ENCODE measurements around the gene FXR1.

FXR1 gene

DNA sequence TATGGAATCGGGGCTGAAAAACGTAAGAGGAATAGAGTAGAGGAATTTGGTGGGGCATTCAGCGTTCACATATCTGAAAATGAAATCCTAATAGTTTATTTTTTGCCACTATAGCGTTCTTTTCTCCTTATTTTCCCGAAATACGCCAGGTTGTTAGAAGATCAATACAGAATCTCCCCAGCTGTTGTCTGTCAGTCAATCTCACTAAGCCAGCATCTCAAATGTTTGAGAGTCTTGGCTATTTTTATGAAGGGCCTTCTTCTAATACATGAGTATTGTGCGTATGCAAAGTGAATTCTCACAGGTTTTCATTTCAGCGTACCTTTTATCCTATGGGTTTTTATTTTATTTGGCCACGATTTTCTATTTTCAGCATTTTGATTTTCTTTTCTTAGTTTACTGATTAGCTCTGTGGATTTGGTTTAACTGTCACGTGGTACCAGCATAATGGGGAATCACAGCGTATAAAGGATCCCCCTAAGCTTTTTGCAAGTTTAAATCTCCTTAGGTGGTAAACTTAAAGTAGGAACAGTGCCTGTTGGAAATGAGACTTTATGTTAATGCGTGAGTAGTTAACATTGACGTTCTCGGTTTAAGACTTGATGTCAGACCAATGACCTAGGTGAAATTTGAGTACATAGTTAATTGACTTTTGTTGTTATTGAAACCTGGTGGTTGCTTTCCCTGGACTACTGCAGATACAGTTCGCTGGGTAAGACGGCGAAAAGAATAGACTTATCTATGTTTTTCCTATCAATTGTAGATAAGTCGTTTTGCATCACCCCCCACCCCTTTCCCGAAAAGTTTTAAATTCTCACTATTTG, 1.3 kb downstream of the FXR1 start:
- Histone ChIP-seq H3K9me3 (ENCODE audit: low read length) (no peaks in the 10 kb centered on the region), H3K27me3 (ENCODE audit: insufficient read depth, low read length) (no peaks in the 10 kb centered on the region), H3K4me3 (ENCODE audit: low read length) (peak overlapping the region; percentile 99), H2AFZ (ENCODE audit: low read depth, low read length) (peak overlapping the region; percentile 94), H3K36me3 (ENCODE audit: insufficient read depth, low read length) (peaks cover 25% of the 10 kb centered on the region), H3K4me1 (ENCODE audit: insufficient read depth, low read length) (peaks cover 21% of the 10 kb centered on the region)

GRCh38 chr3:180918542-180918941, 6.1 kb downstream of the FXR1 start:
- Histone ChIP-seq H3K36me3 (ENCODE audit: insufficient read depth, low read length) (peaks cover 30% of the 10 kb centered on the region), H3K9me3 (ENCODE audit: low read length) (no peaks in the 10 kb centered on the region), H3K4me3 (ENCODE audit: low read length) (no peak overlapping the region), H3K27me3 (ENCODE audit: insufficient read depth, low read length) (no peaks in the 10 kb centered on the region), H3K4me1 (ENCODE audit: insufficient read depth, low read length) (peaks cover 16% of the 10 kb centered on the region), H2AFZ (ENCODE audit: low read depth, low read length) (no peak overlapping the region)

GRCh38 chr3:180922242-180922641, 9.8 kb downstream of the FXR1 start:
- Histone ChIP-seq H3K4me3 (ENCODE audit: low read length) (no peak overlapping the region), H2AFZ (ENCODE audit: low read depth, low read length) (no peak overlapping the region), H3K27me3 (ENCODE audit: insufficient read depth, low read length) (no peaks in the 10 kb centered on the region), H3K4me1 (ENCODE audit: insufficient read depth, low read length) (no peaks in the 10 kb centered on the region), H3K9me3 (ENCODE audit: low read length) (peaks cover 2% of the 10 kb centered on the region), H3K36me3 (ENCODE audit: insufficient read depth, low read length) (peaks cover 8% of the 10 kb centered on the region)

- no peak overlapping the region for H3K4me3 ChIP-seq (ENCODE audit: low read length)
- peaks cover 5% of the 10 kb centered on the region for H3K36me3 ChIP-seq (ENCODE audit: insufficient read depth, low read length)
These were observed 11.1 kb downstream of the FXR1 start for GRCh38 chr3:180923561-180923960.

GRCh38 chr3:180926526-180926925, 14.1 kb downstream of the FXR1 start:
- Histone ChIP-seq H3K27me3 (ENCODE audit: insufficient read depth, low read length) (no peaks in the 10 kb centered on the region), H3K9me3 (ENCODE audit: low read length) (peaks cover 4% of the 10 kb centered on the region), H3K4me3 (ENCODE audit: low read length) (no peak overlapping the region), H2AFZ (ENCODE audit: low read depth, low read length) (no peak overlapping the region), H3K4me1 (ENCODE audit: insufficient read depth, low read length) (no peaks in the 10 kb centered on the region), H3K36me3 (ENCODE audit: insufficient read depth, low read length) (peaks cover 8% of the 10 kb centered on the region)

More at GRCh38 chr3:180923561-180923960, 11.1 kb downstream of the FXR1 start:
- H3K27me3 ChIP-seq (ENCODE audit: insufficient read depth, low read length), result no peaks in the 10 kb centered on the region
- no peak overlapping the region for H2AFZ ChIP-seq (ENCODE audit: low read depth, low read length)
- H3K9me3 ChIP-seq (ENCODE audit: low read length), result peaks cover 2% of the 10 kb centered on the region
- no peaks in the 10 kb centered on the region for H3K4me1 ChIP-seq (ENCODE audit: insufficient read depth, low read length)

GRCh38 chr3:180929376-180929775, 16.9 kb downstream of the FXR1 start:
- H3K27me3 ChIP-seq (ENCODE audit: insufficient read depth, low read length), result no peaks in the 10 kb centered on the region
- H3K4me1 ChIP-seq (ENCODE audit: insufficient read depth, low read length), result no peaks in the 10 kb centered on the region
- H3K4me3 ChIP-seq (ENCODE audit: low read length), result no peak overlapping the region
- H3K9me3 ChIP-seq (ENCODE audit: low read length), result peaks cover 2% of the 10 kb centered on the region
- peaks cover 3% of the 10 kb centered on the region for H3K36me3 ChIP-seq (ENCODE audit: insufficient read depth, low read length)
- no peak overlapping the region for H2AFZ ChIP-seq (ENCODE audit: low read depth, low read length)

GRCh38 chr3:180930526-180930925, 18.1 kb downstream of the FXR1 start:
- Histone ChIP-seq H3K27me3 (ENCODE audit: insufficient read depth, low read length) (no peaks in the 10 kb centered on the region), H3K36me3 (ENCODE audit: insufficient read depth, low read length) (peaks cover 10% of the 10 kb centered on the region)

GRCh38 chr3:180932819-180933218, 20.3 kb downstream of the FXR1 start:
- Histone ChIP-seq H2AFZ (ENCODE audit: low read depth, low read length) (no peak overlapping the region), H3K9me3 (ENCODE audit: low read length) (peaks cover 2% of the 10 kb centered on the region), H3K4me1 (ENCODE audit: insufficient read depth, low read length) (no peaks in the 10 kb centered on the region), H3K27me3 (ENCODE audit: insufficient read depth, low read length) (no peaks in the 10 kb centered on the region), H3K4me3 (ENCODE audit: low read length) (no peak overlapping the region), H3K36me3 (ENCODE audit: insufficient read depth, low read length) (peaks cover 29% of the 10 kb centered on the region)

More at GRCh38 chr3:180930526-180930925, 18.1 kb downstream of the FXR1 start:
- H3K4me3 ChIP-seq (ENCODE audit: low read length), result no peak overlapping the region
- H3K9me3 ChIP-seq (ENCODE audit: low read length), result peaks cover 2% of the 10 kb centered on the region
- no peaks in the 10 kb centered on the region for H3K4me1 ChIP-seq (ENCODE audit: insufficient read depth, low read length)
- no peak overlapping the region for H2AFZ ChIP-seq (ENCODE audit: low read depth, low read length)

GRCh38 chr3:180934638-180935037, 22.2 kb downstream of the FXR1 start:
- H3K36me3 ChIP-seq (ENCODE audit: insufficient read depth, low read length), result peaks cover 34% of the 10 kb centered on the region
- no peak overlapping the region for H3K4me3 ChIP-seq (ENCODE audit: low read length)
- H2AFZ ChIP-seq (ENCODE audit: low read depth, low read length), result no peak overlapping the region
- no peaks in the 10 kb centered on the region for H3K4me1 ChIP-seq (ENCODE audit: insufficient read depth, low read length)
- H3K9me3 ChIP-seq (ENCODE audit: low read length), result no peaks in the 10 kb centered on the region
- H3K27me3 ChIP-seq (ENCODE audit: insufficient read depth, low read length), result no peaks in the 10 kb centered on the region

DNA sequence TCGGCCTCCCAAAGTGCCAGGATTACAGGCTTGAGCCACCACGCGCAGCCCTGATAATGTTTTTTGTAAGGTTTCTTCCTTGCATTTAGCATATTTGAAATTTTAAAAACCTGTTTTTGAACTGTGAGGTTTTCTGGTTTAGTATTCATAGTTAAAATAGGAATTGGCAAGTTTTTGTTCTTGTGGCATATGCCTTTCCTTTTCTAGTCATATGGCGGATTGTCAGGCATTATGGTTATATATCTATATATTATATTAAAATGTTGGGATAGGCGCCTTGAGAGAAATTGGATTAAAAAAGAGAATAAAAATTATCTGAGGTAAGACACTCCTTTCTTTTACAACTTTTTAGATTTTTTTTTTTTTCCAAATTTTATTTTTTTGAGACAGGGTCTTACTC, 28.4 kb downstream of the FXR1 start:
- Histone ChIP-seq H3K9me3 (ENCODE audit: low read length) (no peaks in the 10 kb centered on the region), H3K36me3 (ENCODE audit: insufficient read depth, low read length) (peaks cover 62% of the 10 kb centered on the region), H3K27me3 (ENCODE audit: insufficient read depth, low read length) (no peaks in the 10 kb centered on the region), H3K4me3 (ENCODE audit: low read length) (no peak overlapping the region), H3K4me1 (ENCODE audit: insufficient read depth, low read length) (no peaks in the 10 kb centered on the region), H2AFZ (ENCODE audit: low read depth, low read length) (no peak overlapping the region)

GRCh38 chr3:180947761-180948390, 35.4 kb downstream of the FXR1 start:
- H2AFZ ChIP-seq (ENCODE audit: low read depth, low read length), result no peak overlapping the region
- H3K9me3 ChIP-seq (ENCODE audit: low read length), result no peaks in the 10 kb centered on the region
- no peaks in the 10 kb centered on the region for H3K4me1 ChIP-seq (ENCODE audit: insufficient read depth, low read length)
- H3K27me3 ChIP-seq (ENCODE audit: insufficient read depth, low read length), result no peaks in the 10 kb centered on the region
- peaks cover 73% of the 10 kb centered on the region for H3K36me3 ChIP-seq (ENCODE audit: insufficient read depth, low read length)
- H3K4me3 ChIP-seq (ENCODE audit: low read length), result no peak overlapping the region

GRCh38 chr3:180959691-180960090, 47.2 kb downstream of the FXR1 start:
- no peaks in the 10 kb centered on the region for H3K27me3 ChIP-seq (ENCODE audit: insufficient read depth, low read length)
- peaks cover 87% of the 10 kb centered on the region for H3K36me3 ChIP-seq (ENCODE audit: insufficient read depth, low read length)
- H3K4me1 ChIP-seq (ENCODE audit: insufficient read depth, low read length), result no peaks in the 10 kb centered on the region
- no peak overlapping the region for H2AFZ ChIP-seq (ENCODE audit: low read depth, low read length)
- no peak overlapping the region for H3K4me3 ChIP-seq (ENCODE audit: low read length)
- no peaks in the 10 kb centered on the region for H3K9me3 ChIP-seq (ENCODE audit: low read length)

DNA sequence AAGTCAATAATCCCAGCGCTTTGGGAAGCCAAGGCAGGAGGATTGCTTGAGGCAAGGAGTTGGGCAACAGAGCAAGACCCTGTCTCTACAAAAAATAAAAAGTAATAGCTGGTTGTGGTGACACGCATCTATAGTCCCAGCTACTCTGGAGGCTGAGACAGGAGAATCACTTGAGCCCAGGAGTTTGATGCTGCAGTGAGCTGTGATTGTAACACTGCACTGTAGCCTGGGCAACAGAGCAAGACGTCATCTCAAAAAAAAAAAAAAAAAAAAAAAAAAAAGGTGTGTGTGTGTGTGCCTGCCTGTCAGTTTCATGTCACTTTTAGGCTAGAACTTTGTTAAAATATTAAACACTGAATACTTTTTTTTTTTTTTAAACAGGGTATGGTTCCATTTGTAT, 48.6 kb downstream of the FXR1 start:
- Histone ChIP-seq H2AFZ (ENCODE audit: low read depth, low read length) (no peak overlapping the region), H3K4me1 (ENCODE audit: insufficient read depth, low read length) (no peaks in the 10 kb centered on the region), H3K4me3 (ENCODE audit: low read length) (no peak overlapping the region), H3K27me3 (ENCODE audit: insufficient read depth, low read length) (no peaks in the 10 kb centered on the region), H3K36me3 (ENCODE audit: insufficient read depth, low read length) (peaks cover 89% of the 10 kb centered on the region), H3K9me3 (ENCODE audit: low read length) (no peaks in the 10 kb centered on the region)
